Fibroblast of lung (primary cell): ENCODE results near the gene PDE11A.
"Not testable (repeated sequence)": the region's sequence is repeated elsewhere in the genome, so short reads cannot be mapped to it uniquely, and the experiment has no call there.

Experiments used
- EZH2 ChIP-seq: IDR thresholded peaks from 2 replicates; pipeline ENCODE4 v1.5.1; 2012; ENCODE audit warnings: low read length, control low read depth, mild to moderate bottlenecking; ENCODE audit errors: missing control alignments
- TF ChIP-seq, protein P1 (sequence below), 2 donors: IDR thresholded peaks in 1 of 2; conservative IDR thresholded peaks in 1 of 2; 1 replicate in 1 of 2; 2 replicates in 1 of 2; pipeline ENCODE4 v1.5.1; 2011 to 2012; ENCODE audit warnings: low read length in 2 of 2, control low read depth in 1 of 2, inconsistent platforms in 1 of 2, low read depth in 1 of 2, mild to moderate bottlenecking in 1 of 2

DNA sequence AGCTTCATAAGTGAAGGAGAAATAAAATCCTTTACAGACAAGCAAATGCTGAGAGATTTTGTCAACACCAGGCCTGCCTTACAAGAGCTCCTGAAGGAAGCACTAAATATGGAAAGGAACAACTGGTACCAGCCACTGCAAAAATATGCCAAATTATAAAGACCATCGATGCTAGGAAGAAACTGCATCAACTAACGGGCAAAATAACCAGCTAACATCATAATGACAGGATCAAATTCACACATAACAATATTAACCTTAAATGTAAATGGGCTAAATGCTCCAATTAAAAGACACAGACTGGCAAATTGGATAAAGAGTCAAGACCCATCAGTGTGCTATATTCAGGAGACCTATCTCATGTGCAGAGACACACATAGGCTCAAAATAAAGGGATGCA, 21.3 kb downstream of the PDE11A start:
- TF ChIP-seq, protein P1, sequence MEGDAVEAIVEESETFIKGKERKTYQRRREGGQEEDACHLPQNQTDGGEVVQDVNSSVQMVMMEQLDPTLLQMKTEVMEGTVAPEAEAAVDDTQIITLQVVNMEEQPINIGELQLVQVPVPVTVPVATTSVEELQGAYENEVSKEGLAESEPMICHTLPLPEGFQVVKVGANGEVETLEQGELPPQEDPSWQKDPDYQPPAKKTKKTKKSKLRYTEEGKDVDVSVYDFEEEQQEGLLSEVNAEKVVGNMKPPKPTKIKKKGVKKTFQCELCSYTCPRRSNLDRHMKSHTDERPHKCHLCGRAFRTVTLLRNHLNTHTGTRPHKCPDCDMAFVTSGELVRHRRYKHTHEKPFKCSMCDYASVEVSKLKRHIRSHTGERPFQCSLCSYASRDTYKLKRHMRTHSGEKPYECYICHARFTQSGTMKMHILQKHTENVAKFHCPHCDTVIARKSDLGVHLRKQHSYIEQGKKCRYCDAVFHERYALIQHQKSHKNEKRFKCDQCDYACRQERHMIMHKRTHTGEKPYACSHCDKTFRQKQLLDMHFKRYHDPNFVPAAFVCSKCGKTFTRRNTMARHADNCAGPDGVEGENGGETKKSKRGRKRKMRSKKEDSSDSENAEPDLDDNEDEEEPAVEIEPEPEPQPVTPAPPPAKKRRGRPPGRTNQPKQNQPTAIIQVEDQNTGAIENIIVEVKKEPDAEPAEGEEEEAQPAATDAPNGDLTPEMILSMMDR (conservative IDR thresholded peaks at IDR 0.05 in 1 of 2, IDR thresholded peaks at IDR 0.05 in 1 of 2; ENCODE audit: low read depth in 1 of 2, low read length in 2 of 2) = not testable (repeated sequence)
- TF ChIP-seq EZH2 = not testable (repeated sequence)
